Stimulated activated CD4-positive, alpha-beta T cell treated with anti-CD3 and anti-CD28 coated beads, TNF-alpha, amount 100 ng/mL, for 48 hours (primary cell): ENCODE data around the gene VPS26B.
"Not testable (repeated sequence)": the region's sequence is repeated elsewhere in the genome, so short reads cannot be mapped to it uniquely, and the experiment has no call there.

Experiments
- DNase-seq, 3 donors: peaks; one replicate each; pipeline ENCODE4 v3.0.0-alpha.2; 2020; ENCODE audit warnings: low read depth in 3 of 3

The VPS26B gene

DNA sequence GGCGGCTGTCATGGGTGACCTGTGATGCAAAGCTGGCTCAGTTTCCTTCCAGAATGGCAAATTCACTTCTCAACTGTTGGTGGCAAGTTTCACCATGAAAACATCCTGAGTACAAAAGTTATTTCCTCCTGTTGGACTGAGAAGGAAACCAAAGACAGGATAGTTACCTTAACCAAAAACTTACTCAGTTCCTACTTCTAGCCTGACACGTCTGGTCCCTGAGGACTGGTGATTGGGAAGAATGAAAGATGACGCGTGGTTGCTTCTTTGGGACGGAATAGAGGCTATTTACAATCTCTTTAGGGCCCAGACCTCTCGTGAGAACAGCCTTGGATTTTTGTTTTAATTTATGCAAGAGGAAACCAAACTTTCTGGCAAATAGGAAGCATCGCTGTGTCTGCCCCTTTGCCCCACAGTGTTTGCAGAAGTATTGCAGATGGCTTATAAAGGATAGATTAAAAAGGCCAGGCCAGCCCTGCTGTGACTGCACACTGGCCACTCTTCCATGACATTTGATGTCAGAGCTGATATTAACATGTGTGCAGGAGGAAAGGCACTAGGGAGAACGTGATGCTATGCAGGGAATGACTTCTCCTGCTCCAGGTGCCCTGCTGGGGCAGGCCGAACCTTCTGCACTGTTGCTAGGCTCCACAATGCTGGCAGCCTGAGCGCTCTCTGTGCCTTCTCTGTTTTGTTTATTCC lies 7.6 kb downstream of the VPS26B start:
- DNase-seq, result no peak

DNA sequence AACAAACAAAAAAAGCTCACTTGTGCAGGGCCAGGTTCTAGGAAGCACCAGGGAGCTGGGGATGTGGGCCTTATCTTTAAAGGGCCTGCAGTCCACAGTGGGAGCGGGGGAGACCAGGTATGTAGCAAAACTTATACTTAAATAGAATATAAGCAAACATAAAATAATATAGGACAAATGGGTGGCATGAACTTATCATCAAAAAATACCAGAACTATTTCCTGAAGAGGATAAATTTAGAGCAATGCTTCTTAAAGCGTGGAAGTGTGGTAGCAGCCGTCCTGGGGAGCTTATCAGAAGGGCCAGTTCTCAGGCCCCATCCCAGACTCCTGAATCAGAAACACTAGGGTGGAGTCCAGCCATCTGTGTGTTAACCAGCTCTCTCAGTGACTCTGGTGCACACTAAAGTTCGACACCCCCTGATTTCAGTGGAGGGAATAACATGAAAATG lies 9.3 kb downstream of the VPS26B start:
- DNase-seq, result no peak

DNA sequence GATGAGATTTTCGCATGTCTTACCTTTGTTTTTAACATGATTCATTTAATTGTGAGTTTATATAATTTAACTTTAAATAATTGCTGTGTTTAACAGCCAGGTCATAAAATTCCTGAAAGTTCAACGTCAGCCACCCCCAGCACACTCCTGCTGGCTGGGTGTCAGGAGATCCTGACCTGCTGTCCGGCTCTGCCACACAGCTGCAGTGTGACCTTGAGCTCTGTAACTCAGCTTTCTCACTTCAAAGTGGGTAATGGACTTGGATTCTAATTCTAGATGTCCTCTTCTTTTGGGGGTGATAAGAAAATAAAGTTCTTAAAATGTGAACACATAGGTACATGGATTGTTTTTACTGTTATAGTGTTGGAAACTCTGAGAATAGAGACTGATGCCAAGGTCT lies 10.9 kb downstream of the VPS26B start:
- DNase-seq, result no peak

DNA sequence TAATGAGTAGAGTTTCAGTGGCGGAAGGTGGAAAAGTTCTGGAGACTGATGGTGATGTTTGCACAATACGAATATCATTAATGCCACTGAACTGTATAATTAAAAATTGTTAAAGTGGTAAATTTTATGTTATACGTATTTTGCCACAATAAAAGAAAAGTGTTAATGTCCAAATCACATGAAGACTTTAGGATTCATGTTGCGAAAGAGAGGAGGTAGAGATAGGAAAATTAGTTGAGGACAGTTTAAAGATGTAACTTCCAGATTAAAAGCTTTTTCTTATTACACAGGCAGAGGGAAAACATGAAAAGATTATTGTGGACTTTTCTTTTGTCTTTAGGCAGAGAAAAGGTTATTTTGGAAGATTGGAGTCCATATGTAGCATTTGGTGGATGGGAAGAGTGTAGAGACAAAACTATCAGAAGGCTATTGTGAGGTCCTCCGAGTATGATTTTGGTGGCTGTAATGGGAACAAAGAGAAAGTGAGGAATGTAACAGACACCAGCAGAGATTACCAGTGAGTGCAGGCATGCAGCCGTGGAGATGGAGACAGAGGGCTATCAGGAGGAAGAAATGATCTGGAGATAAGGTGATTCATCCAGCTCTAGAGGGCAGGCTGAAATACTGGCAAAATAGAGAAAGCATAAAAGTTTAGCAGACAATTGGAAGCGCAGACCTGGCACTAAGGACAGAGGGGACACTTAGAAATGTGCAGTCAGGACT lies 12.5 kb downstream of the VPS26B start:
- DNase-seq, result no peak

DNA sequence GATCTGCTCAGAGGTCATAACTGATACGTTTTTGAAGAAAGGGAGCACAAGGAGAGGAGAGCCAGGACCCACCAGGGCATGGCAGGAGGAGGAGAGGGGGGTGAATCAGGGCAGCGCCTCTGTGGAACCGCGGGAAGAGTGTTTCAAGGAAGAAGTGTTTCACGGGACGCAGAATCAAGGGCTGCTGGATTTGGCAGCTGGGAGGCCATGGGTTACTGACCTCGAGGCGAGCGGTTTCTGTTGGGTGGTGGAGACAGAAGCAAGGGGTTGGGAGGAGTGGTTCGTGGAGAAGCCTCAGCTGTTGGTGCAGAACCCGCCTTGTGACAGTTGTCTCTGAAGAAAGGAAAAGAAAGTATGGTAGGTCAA lies 13.1 kb downstream of the VPS26B start:
- DNase-seq, result no peak

DNA sequence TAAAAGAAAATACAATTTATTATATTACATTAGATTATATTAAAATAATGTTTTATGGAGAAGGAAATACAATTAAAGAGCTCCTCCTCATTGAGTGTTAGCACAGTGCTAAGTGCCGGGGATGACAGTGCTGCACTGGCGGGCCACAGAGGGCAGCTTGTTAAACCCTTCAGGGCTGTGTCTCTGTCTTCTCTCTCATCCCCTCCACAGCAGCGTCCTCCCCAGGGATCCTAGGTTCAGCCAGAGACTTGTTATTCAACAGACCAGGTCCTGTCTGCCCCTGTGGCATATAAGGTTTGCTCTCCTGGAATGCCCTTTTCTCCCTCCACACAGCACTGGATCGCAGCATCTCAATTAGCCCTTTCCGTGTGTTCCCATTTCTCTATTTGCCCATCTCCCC lies 14.5 kb downstream of the VPS26B start:
- no peak for DNase-seq

DNA sequence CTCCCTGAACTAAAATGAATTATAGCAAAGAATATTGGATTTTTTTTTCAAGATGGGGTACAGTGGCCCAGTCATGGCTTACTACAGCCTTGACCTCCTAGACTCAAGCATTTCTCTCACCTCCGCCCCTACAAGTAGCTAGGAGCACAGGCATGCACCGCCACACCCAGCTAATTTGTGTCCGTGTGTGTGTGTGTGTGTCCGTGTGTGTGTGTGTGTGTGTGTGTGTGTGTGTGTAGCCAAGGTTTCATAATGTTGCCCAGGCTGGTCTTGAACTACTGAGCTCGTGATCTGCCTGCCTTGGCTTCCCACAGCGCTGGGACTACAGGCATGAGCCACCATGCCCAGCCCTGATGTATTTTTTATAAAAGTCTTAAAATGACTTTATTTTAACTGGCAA lies 16.1 kb downstream of the VPS26B start:
- DNase-seq, result no peak

DNA sequence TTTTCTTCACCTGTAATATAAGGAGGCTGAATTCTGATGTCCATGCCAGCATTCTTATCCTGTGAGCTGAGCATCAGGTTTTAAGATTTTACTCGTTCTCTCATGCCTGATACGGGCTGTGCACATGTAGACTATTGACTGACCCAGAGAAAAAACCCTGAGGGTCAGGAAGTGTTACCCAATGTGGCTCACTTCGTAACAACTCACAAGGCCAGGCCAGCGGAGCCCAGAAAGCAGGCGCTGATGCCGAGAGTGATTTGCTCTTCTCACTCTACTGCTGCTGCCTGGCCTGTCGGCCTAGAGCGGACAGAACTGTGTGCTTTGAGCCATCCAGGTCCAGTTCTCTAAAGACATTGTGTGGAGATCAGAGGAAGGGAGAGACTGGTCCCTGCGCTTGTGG lies 17.9 kb downstream of the VPS26B start:
- DNase-seq, result no peak

DNA sequence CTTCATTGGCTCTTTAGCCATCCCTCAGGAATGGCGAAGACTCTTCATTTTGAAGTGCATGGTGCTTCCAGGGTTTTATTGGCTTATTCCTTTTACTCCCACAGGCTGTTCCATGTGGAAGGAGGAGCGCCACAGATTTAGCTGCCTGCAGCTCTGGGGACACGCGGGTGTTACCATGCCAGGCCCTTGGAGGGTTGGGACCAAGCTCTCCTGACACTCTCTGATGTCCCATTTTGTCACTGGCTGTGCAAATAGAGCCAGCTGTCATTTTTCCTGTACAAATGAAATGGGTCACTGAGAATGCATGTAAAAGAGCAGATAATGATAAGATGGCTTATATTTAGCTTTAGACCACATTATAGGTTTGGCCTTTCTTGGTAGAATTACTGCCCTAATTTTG lies 19.4 kb downstream of the VPS26B start:
- DNase-seq, result no peak

DNA sequence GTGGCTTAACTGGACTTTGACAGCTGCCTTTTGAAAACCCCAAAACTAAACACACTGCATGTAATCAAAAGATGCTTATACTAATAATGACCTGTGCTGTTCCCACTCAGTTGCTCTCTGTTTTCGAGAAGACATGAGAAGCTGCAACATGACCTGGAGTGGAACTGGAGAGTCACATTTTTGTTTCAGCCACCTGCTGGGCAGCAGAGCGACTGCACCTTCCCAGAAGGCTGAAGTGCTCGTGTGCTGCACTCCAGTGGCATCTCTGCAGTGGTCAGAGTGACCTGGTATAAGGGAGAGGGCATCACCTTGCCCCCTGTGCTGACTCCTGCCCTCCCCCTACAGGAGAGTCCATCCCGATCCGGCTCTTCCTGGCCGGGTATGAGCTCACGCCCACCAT lies 20.1 kb downstream of the VPS26B start:
- no peak for DNase-seq

DNA sequence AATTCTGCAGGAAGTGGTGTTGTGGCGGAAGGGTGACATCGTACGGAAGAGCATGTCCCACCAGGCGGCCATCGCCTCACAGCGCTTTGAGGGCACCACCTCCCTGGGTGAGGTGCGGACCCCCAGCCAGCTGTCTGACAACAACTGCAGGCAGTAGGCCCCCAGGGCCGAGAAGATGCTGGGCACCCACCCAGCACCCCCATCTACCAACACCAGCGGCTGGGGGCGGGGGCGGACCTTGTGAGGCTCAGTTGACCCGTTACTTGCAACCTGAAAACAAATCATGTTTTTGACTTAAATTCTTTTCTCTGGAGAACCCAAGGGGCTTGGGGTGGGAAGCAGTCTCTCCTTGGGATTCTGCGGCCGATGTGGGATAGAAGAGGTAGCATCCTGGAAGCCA lies 21.0 kb downstream of the VPS26B start:
- DNase-seq, result no peak

DNA sequence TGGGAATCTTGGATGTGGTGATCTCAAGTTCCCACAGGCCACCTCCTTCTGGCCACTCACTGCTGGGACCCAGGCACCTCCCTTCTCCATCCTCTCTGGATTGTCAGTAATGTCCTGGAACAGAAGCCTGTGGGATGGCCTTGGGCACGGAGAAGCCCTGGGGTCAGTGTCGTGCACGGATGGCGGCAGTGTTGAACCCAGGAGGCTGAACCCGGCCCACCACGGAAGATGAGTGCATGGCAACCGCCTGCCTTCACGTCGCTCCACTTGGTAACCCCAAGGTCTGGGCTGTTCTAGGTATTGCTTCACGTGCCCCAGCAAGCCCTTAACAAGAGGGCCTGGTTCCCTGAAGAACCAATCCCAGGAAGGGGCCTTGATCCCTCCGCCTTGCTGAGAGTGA lies 21.6 kb downstream of the VPS26B start:
- DNase-seq, result no peak

DNA sequence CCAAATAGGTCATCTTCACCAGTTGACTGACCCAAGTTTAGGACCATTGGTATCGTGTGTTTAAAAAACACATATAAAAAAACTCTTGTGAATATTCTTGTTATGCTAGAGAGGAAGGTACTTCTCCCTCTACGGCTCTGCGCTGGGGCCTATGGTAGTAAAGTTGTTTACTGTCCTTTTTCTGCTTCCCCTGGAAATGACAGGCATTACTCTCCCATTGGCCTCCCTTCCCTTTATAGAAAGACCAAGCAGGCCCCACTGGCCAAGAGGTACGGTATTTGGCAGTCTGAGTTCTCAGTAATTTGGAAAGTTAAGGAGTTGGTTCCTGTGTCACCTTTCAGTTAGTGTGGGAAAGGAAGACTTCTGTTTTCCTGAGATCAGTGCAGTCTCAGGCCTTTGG lies 22.2 kb downstream of the VPS26B start:
- DNase-seq, result no peak

DNA sequence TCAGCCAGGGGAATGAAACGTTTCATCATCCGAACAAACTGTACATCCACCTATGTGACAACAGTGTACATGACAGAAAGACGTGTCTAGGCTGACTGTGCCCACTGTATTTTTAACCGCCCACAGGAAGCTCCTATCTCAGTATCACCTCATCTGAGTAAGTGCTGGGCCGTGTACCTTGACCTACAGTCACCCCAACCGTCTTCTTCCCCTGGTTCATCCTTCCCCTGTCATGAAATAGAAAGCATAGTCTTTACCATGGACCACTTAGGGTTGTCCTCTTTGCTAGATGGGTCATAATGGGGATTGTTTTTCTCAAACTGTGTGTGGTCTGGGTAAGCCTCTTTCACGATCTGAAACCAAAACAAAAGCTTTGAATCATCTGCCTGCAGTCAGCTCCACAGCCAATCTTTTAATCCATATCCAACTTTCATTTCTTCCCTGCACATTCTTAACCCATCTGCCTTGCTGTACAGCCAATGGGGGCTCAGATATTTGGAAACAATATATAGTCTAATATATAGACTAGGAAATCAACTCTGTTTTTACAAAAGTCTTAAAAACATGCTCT lies 24.5 kb downstream of the VPS26B start:
- no peak for DNase-seq

DNA sequence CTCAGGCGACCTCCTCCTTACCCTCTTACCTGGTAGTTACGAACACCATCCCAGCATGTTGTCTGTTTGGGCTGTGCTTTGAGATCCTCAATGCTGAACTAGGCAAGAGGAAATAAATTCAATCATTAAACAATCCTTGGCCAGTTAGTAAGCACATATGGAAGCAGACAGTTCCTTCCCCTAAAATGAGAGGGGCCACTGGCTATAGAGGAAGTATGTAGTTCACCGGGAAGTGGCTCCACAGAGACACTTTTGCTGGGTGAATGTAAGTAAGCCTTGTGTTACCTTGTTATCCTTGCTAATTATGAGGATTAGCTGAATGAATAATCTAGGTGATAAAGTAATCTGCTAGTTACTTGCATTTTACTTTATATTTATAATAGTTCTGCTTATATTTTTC lies 25.8 kb downstream of the VPS26B start:
- no peak for DNase-seq

DNA sequence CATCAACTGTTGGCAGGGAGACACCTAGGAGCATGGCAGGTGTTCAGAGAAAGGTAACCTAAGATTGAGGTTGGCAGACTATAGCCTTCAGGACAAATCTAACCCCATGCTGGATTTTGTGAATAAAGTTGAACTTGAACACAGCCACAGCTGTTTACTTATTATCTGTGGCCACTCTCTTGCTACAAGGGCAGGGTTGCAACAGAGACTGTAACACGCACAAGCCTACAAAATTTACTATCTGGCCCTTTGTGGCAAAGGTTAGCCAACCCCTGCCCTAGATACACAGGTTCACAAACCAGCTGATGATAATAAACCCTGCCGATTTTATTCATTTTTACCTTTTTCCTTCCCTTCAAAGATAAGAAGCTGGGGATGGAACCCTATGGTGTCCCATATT lies 26.2 kb downstream of the VPS26B start:
- no peak for DNase-seq

DNA sequence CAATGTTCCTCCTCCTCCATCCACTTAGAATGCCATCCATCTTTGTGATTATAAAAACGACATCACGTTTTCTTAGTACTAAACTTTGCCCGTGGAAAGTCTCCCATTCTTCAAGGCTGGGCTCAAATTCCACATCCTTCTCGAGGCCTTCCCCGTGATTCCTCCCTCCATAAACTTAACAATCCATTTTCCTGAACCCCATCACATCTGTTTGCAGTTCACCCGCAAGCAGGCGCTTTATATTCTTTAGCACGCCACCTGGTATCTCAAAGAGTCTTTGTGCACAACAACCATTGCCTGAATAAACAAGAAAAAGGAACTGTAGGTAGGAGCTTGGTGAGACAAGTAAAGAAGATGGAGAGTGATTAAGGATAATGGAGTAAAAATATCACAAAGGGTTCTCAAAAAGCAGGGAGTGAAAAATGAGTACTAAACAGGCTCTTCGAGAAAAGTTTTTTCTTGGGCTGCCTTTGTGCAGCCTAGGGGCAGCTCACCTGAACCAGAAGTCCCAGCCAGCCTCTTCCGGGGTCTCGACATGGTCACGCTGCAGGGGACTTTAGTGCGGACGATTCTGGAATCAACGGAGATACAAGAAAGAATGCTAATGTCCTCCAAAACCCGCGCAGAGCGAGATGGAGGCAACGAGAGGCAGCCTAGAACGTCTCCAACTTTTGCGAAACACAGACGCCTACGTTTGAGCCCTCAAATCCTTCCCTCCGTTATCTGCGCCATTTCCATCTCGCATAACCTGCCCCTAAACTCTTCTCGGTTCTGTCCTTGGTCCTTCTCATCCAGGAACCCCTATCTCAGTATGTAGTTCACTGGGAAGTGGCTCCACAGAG lies 28.1 kb downstream of the VPS26B start:
- DNase-seq, result no peak

DNA sequence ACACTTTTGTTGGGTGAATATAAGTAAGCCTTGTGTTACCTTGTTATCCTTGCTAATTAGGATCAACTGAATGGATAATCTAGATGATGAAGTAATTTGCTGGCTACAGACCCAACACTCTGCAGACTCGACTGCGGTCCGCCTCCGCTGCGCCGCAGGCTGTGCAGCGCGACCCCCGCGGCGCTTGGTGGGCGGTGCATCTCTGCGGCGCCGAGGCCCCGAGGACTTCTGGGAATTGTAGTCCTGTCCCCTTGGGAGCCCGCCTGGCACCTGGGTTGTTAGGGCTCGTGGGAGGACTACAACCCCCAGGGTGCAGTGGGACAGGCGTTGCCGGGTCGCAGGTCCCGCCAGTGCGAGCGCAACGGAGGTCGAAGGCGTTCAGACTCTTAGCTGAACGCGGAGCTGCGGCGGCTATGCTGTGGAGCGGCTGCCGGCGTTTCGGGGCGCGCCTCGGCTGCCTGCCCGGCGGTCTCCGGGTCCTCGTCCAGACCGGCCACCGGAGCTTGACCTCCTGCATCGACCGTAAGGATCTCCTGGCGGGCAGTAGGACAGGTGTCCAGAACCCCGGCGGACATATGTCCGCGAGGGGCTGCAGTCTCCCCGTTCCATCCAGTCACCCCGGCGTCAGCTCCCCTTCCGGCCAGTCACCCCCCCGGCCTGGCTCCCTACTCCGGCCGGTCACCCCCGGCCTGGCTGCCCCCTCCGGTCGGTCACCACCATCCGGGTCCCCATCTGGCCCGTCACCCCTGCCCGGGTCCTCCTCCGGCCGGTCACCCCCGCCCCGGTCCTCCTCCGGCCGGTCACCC lies 28.9 kb downstream of the VPS26B start, which contains the start of the genes ACAD8 and THYN1:
Gene ACAD8, plus strand, starts transcription at position 381 of the 806 bp plus-strand sequence. Its CDS starts 33 bp downstream, at position 414.
Gene THYN1, minus strand, starts transcription at position 165 of the 806 bp plus-strand sequence. CDS start 470 bp downstream, outside the sequence.
- DNase-seq, result peak; percentile 88 to 94 (median 94)

DNA sequence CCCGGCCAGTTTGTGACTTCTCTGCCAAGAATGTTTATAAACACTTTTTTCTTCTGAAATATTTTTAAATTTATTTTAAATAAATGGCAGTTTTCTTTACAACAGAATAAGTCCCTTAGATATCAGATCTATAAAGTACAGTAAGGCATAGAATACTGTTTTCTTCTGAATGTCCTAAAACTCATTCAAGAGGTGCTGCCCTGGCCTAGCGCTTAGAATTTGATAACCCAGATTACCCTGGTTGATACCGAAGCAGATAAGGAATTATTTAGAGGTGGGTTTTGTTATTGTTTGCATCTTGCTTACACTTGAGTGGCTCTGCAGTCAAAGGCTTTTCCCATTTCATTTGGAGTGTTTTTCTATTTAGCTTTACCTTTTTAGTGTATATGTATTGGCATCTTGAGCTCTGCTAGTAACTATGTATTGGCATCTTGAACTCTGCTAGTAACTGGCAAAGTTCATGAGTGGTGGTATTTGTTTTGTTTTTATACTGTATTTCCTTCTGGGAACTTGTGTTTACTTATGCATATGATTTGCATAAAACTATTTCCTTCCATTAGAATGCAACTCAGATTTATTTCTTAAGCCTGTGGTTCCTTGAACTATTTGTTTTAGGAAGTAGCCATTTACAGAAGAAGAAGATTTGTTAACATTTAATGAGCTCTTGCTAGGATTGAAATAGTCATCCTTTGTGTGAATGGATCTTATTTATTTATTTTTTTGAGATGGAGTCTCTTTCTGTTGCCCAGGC lies 30.1 kb downstream of the VPS26B start:
- DNase-seq, result no peak

DNA sequence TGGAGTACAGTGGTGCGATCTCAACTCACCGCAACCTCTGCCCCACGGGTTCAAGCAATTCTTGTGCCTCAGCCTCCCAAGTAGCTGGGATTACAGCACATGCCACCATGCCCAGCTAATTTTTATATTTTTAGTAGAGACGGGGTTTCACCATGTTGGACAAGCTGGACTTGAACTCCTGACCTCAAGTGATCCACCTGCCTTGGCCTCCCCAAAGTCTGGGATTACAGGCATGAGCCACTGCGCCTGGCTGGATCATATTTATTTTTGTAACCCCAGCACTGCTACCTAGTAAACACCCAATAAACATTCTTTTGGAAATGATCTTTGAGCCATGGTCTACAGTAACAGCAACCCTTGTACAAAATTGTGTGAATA lies 30.7 kb downstream of the VPS26B start:
- not testable (repeated sequence) for DNase-seq

DNA sequence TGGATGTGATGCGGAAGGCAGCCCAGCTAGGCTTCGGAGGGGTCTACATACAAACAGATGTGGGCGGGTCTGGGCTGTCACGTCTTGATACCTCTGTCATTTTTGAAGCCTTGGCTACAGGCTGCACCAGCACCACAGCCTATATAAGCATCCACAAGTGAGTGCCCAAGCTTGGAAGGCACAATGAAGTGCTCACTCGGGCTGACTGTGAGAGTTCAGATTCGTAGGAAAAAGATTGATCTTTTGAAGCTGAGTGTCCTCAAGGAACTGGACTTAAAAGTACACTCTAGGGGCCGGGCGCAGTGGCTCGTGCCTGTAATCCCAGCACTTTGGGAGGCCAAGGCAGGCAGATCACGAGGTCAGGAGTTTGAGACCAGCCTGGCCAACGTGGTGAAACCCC lies 32.6 kb downstream of the VPS26B start:
- no peak for DNase-seq
